Measurements from ENCODE around the gene ZFPM1. TPM values are rescaled to one million over a fixed set of nuclear protein-coding genes. Genes with fewer than 3 reads are reported as not detected.

ZFPM1 gene
- total RNA-seq, 2 donors from 2014 or later: 1.7 to 2.4 TPM

GRCh38 chr16:88420496-88420895 lies 32.6 kb upstream of the ZFPM1 start:
- no peak for DNase-seq (ENCODE audit: low spot score)
- H3K36me3 ChIP-seq: no peaks in the 10 kb centered on the region
- no peaks in the 10 kb centered on the region for H3K9me3 ChIP-seq
- H3K4me1 ChIP-seq: no peaks in the 10 kb centered on the region
- no peak overlapping the region for H3K27ac ChIP-seq
- no peak for TF ChIP-seq CTCF (IDR thresholded peaks at IDR 0.05)
- no peaks in the 10 kb centered on the region for H3K27me3 ChIP-seq
- H3K4me3 ChIP-seq: no peak overlapping the region

- H3K9me3 ChIP-seq: no peaks in the 10 kb centered on the region
- no peaks in the 10 kb centered on the region for H3K36me3 ChIP-seq
- H3K4me3 ChIP-seq: no peak overlapping the region
- TF ChIP-seq CTCF (IDR thresholded peaks at IDR 0.05): no peak
- H3K27me3 ChIP-seq: no peaks in the 10 kb centered on the region
- DNase-seq (ENCODE audit: low spot score): no peak
- H3K27ac ChIP-seq: no peak overlapping the region
- no peaks in the 10 kb centered on the region for H3K4me1 ChIP-seq
Observed at GRCh38 chr16:88421301-88421700, 31.8 kb upstream of the ZFPM1 start.

GRCh38 chr16:88421871-88422433 lies 31.1 kb upstream of the ZFPM1 start:
- no peak for DNase-seq (ENCODE audit: low spot score)

GRCh38 chr16:88422733-88423447 lies 30.2 kb upstream of the ZFPM1 start:
- Histone ChIP-seq H3K27me3 (no peaks in the 10 kb centered on the region), H3K4me3 (no peak overlapping the region), H3K27ac (no peak overlapping the region), H3K4me1 (no peaks in the 10 kb centered on the region), H3K36me3 (no peaks in the 10 kb centered on the region), H3K9me3 (no peaks in the 10 kb centered on the region)
- TF ChIP-seq CTCF (IDR thresholded peaks at IDR 0.05): no peak
- DNase-seq (ENCODE audit: low spot score): no peak

More at GRCh38 chr16:88421871-88422433, 31.1 kb upstream of the ZFPM1 start:
- no peaks in the 10 kb centered on the region for H3K36me3 ChIP-seq
- H3K27ac ChIP-seq: no peak overlapping the region
- H3K4me1 ChIP-seq: no peaks in the 10 kb centered on the region
- no peaks in the 10 kb centered on the region for H3K27me3 ChIP-seq
- H3K4me3 ChIP-seq: no peak overlapping the region
- H3K9me3 ChIP-seq: no peaks in the 10 kb centered on the region
- no peak for TF ChIP-seq CTCF (IDR thresholded peaks at IDR 0.05)

GRCh38 chr16:88423448-88423850 lies 29.6 kb upstream of the ZFPM1 start:
- H3K4me1 ChIP-seq: no peaks in the 10 kb centered on the region
- no peak for DNase-seq (ENCODE audit: low spot score)
- H3K36me3 ChIP-seq: no peaks in the 10 kb centered on the region
- no peak for TF ChIP-seq CTCF (IDR thresholded peaks at IDR 0.05)
- no peak overlapping the region for H3K4me3 ChIP-seq
- no peaks in the 10 kb centered on the region for H3K27me3 ChIP-seq
- no peak overlapping the region for H3K27ac ChIP-seq
- no peaks in the 10 kb centered on the region for H3K9me3 ChIP-seq
